GM06990 (cell line): ENCODE measurements around the gene RNF168.

Source experiments
- DNase-seq: peaks from one replicate; pipeline ENCODE4 v3.0.0-alpha.2; 2011; ENCODE audit not compliant: insufficient read length; ENCODE audit errors: extremely low read depth
- H3K27me3 ChIP-seq: replicated peaks from 2 replicates; pipeline ENCODE4 v1.6.0; 2011; ENCODE audit warnings: low read length; ENCODE audit not compliant: control insufficient read depth, insufficient read depth
- H3K36me3 ChIP-seq: 2 replicates; pipeline ENCODE4 v1.5.1; 2011; ENCODE audit warnings: low read length; ENCODE audit not compliant: control insufficient read depth, insufficient read depth
- H3K4me3 ChIP-seq: replicated peaks from 2 replicates; pipeline ENCODE4 v1.5.1; 2011; ENCODE audit warnings: low read depth, mild to moderate bottlenecking, control low read depth, low read length
- CTCF ChIP-seq: IDR thresholded peaks from 2 replicates; pipeline ENCODE4 v1.5.1; 2011; ENCODE audit warnings: low read length, control low read depth, mild to moderate bottlenecking, inconsistent platforms; ENCODE audit not compliant: insufficient read depth, poor library complexity, severe bottlenecking

The RNF168 gene

GRCh38 chr3:196493292-196493691, 10.3 kb downstream of the RNF168 start:
- H3K4me3 ChIP-seq: no peak overlapping the region
- no peaks in the 10 kb centered on the region for H3K27me3 ChIP-seq
- peaks cover 4% of the 10 kb centered on the region for H3K36me3 ChIP-seq
- DNase-seq: no peak
- TF ChIP-seq CTCF: no peak

GRCh38 chr3:196492080-196492479, 11.5 kb downstream of the RNF168 start:
- Histone ChIP-seq H3K36me3 (peaks cover 4% of the 10 kb centered on the region), H3K27me3 (no peaks in the 10 kb centered on the region), H3K4me3 (no peak overlapping the region)
- no peak for DNase-seq
- no peak for TF ChIP-seq CTCF

GRCh38 chr3:196489747-196490146, 13.8 kb downstream of the RNF168 start:
- peaks cover 14% of the 10 kb centered on the region for H3K36me3 ChIP-seq
- H3K27me3 ChIP-seq: no peaks in the 10 kb centered on the region
- H3K4me3 ChIP-seq: no peak overlapping the region
- no peak for TF ChIP-seq CTCF
- no peak for DNase-seq

GRCh38 chr3:196486263-196486662, 17.3 kb downstream of the RNF168 start:
- peak; percentile 60 for TF ChIP-seq CTCF
- Histone ChIP-seq H3K36me3 (peaks cover 22% of the 10 kb centered on the region), H3K4me3 (no peak overlapping the region), H3K27me3 (no peaks in the 10 kb centered on the region)
- no peak for DNase-seq

GRCh38 chr3:196477678-196478077, 25.9 kb downstream of the RNF168 start:
- no peak overlapping the region for H3K4me3 ChIP-seq
- H3K27me3 ChIP-seq: no peaks in the 10 kb centered on the region
- TF ChIP-seq CTCF: no peak
- peaks cover 9% of the 10 kb centered on the region for H3K36me3 ChIP-seq
- no peak for DNase-seq

GRCh38 chr3:196472286-196472685, 31.3 kb downstream of the RNF168 start:
- Histone ChIP-seq H3K27me3 (no peaks in the 10 kb centered on the region), H3K36me3 (peaks cover 10% of the 10 kb centered on the region), H3K4me3 (no peak overlapping the region)
- DNase-seq: no peak
- no peak for TF ChIP-seq CTCF
